GM18519 (cell line): ENCODE measurements around the gene PIK3R5.
"Not testable (repeated sequence)": the region's sequence is repeated elsewhere in the genome, so short reads cannot be mapped to it uniquely, and the experiment has no call there.

Experiments
- ATAC-seq: cut with Tn5 transposase; IDR thresholded peaks from one replicate; pipeline ENCODE4 v1.9.1; 2021; ENCODE audit warnings: mild to moderate bottlenecking, moderate library complexity; ENCODE audit not compliant: unreplicated experiment, low FRiP score

Gene PIK3R5

GRCh38 chr17:8985054-8985701 lies 19.7 kb upstream of the PIK3R5 start:
- no peak for ATAC-seq

- ATAC-seq: not testable (repeated sequence)
These were observed 18.7 kb upstream of the PIK3R5 start for GRCh38 chr17:8984225-8984624.

GRCh38 chr17:8981443-8981842 lies 15.9 kb upstream of the PIK3R5 start:
- no peak for ATAC-seq

GRCh38 chr17:8979715-8980114 lies 14.2 kb upstream of the PIK3R5 start:
- ATAC-seq: no peak

- no peak for ATAC-seq
These were observed 11.1 kb upstream of the PIK3R5 start for GRCh38 chr17:8976638-8977037.

- ATAC-seq: no peak
These were observed 9.7 kb upstream of the PIK3R5 start for GRCh38 chr17:8975091-8975725.

GRCh38 chr17:8969901-8970300 lies 4.4 kb upstream of the PIK3R5 start:
- no peak for ATAC-seq

- no peak for ATAC-seq
These were observed 3.0 kb upstream of the PIK3R5 start for GRCh38 chr17:8968503-8968902.

- ATAC-seq: no peak
These were observed 2.4 kb upstream of the PIK3R5 start for GRCh38 chr17:8967861-8968260.

- ATAC-seq: no peak
These were observed 1.4 kb upstream of the PIK3R5 start for GRCh38 chr17:8966926-8967325.

GRCh38 chr17:8964801-8965393 lies 610 bp downstream of the PIK3R5 start:
- no peak for ATAC-seq

- no peak for ATAC-seq
These were observed 1.8 kb downstream of the PIK3R5 start for GRCh38 chr17:8963647-8964258.

- no peak for ATAC-seq
These were observed 2.5 kb downstream of the PIK3R5 start for GRCh38 chr17:8963014-8963413.

- ATAC-seq: no peak
These were observed 3.7 kb downstream of the PIK3R5 start for GRCh38 chr17:8961829-8962228.

- ATAC-seq: no peak
These were observed 5.0 kb downstream of the PIK3R5 start for GRCh38 chr17:8960325-8961140.

GRCh38 chr17:8959312-8959918 lies 6.1 kb downstream of the PIK3R5 start:
- ATAC-seq: no peak

- ATAC-seq: no peak
These were observed 7.8 kb downstream of the PIK3R5 start for GRCh38 chr17:8957721-8958120.

GRCh38 chr17:8956465-8956902 lies 9.0 kb downstream of the PIK3R5 start:
- ATAC-seq: no peak

GRCh38 chr17:8955021-8955959 lies 10.2 kb downstream of the PIK3R5 start:
- no peak for ATAC-seq
